ENCODE measurements around the gene DNAH5. TPM values are rescaled to one million over a fixed set of nuclear protein-coding genes. Genes with fewer than 3 reads are reported as not detected.

Gene DNAH5
- total and polyA plus RNA-seq, 2 donors (not counting 1 experiment from before 2014, with no cell fraction given), result not detected

GRCh38 chr5:13910201-13910600 lies 34.3 kb downstream of the DNAH5 start:
- Histone ChIP-seq H3K27me3 (replicated peaks in 1 of 4; ENCODE audit: control extremely low read depth in 1 of 4, control insufficient read depth in 3 of 4, insufficient read depth in 4 of 4, low read length in 3 of 4) (no peaks in the 10 kb centered on the region), H3K4me3 (ENCODE audit: control extremely low read depth in 1 of 5, extremely low read depth in 1 of 5, insufficient read depth in 1 of 5, low read depth in 2 of 5, low read length in 4 of 5) (no peak overlapping the region), H3K4me2 (replicated peaks; ENCODE audit: low read depth, low read length, poor library complexity, severe bottlenecking) (no peak overlapping the region), H2AFZ (ENCODE audit: insufficient read depth, low read depth, low read length, poor library complexity, severe bottlenecking) (no peak overlapping the region), H4K20me1 (ENCODE audit: control insufficient read depth, insufficient read depth, low read length, poor library complexity, severe bottlenecking) (no peaks in the 10 kb centered on the region), H3K4me1 (ENCODE audit: control insufficient read depth in 2 of 2, insufficient read depth in 2 of 2, low read length in 2 of 2) (no peaks in the 10 kb centered on the region), H3K9me3 (ENCODE audit: control extremely low read depth in 1 of 3, control insufficient read depth in 2 of 3, insufficient read depth in 1 of 3, low read length in 2 of 3) (no peaks in the 10 kb centered on the region), H3K27ac (ENCODE audit: low read length in 2 of 2) (no peak overlapping the region), H3K36me3 (replicated peaks in 1 of 2; ENCODE audit: control extremely low read depth in 1 of 2, control insufficient read depth in 1 of 2, extremely low read depth in 1 of 2, insufficient read depth in 2 of 2, low read length in 1 of 2) (no peaks in the 10 kb centered on the region), H3K9ac (ENCODE audit: low read length) (no peak overlapping the region), H3K79me2 (ENCODE audit: control insufficient read depth, insufficient read depth, low read length) (no peaks in the 10 kb centered on the region)
- no peak overlapping the region for H3K27ac Mint-ChIP-seq
- intact Hi-C loops (cut with micrococcal nuclease), result no loop called here
- ATAC-seq (ENCODE audit: low read depth) (no peak), DNase-seq (no peak)
- H3K9me3 Mint-ChIP-seq (ENCODE audit: insufficient read depth), result no peaks in the 10 kb centered on the region
- CTCF ChIA-PET, result no interaction called here
- no peaks in the 10 kb centered on the region for H3K4me1 Mint-ChIP-seq
- WGBS (ENCODE audit: insufficient coverage), result 100% methylated on average over 1 of the region's 2 CpGs
- no peak overlapping the region for H3K4me3 Mint-ChIP-seq
- no peak for TF ChIP-seq CTCF (IDR thresholded peaks at IDR 0.05)
- no peak for TF ChIP-seq EZH2 (IDR thresholded peaks at IDR 0.05; ENCODE audit: borderline replicate concordance, insufficient read depth, low read depth, low read length, poor library complexity, severe bottlenecking)
- H3K27me3 Mint-ChIP-seq, result no peaks in the 10 kb centered on the region
- POLR2A ChIA-PET, result no interaction called here

DNA sequence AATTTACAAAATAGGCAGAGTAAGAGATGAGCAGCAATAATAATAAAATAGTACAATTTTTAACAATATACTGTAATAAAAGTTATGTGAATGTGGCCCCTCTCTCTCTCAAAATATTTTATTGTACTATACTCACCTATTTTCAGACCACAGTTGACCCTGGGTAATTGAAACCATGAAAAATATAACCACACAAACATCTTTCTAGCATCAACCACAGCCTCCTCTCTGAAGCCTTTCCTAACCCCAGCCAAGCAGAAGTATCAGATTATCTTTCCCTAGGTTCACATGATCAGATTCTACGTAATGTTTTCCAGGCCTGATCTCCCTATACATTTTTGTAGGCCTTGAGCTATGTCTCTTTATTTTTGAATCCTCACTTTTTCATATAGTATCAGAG lies 35.2 kb downstream of the DNAH5 start:
- Mint-ChIP-seq H3K4me3 (no peak overlapping the region), H3K9me3 (ENCODE audit: insufficient read depth) (no peaks in the 10 kb centered on the region), H3K27ac (no peak overlapping the region), H3K4me1 (no peaks in the 10 kb centered on the region), H3K27me3 (no peaks in the 10 kb centered on the region)
- intact Hi-C loops (cut with micrococcal nuclease), result no loop called here
- no peaks in the 10 kb centered on the region for H3K79me2 ChIP-seq (ENCODE audit: control insufficient read depth, insufficient read depth, low read length)
- TF ChIP-seq CTCF (IDR thresholded peaks at IDR 0.05) (no peak), EZH2 (IDR thresholded peaks at IDR 0.05; ENCODE audit: borderline replicate concordance, insufficient read depth, low read depth, low read length, poor library complexity, severe bottlenecking) (no peak)
- H3K27me3 ChIP-seq (replicated peaks in 1 of 4; ENCODE audit: control extremely low read depth in 1 of 4, control insufficient read depth in 3 of 4, insufficient read depth in 4 of 4, low read length in 3 of 4), result no peaks in the 10 kb centered on the region
- H3K27ac ChIP-seq (ENCODE audit: low read length in 2 of 2), result no peak overlapping the region
- H3K4me1 ChIP-seq (ENCODE audit: control insufficient read depth in 2 of 2, insufficient read depth in 2 of 2, low read length in 2 of 2), result no peaks in the 10 kb centered on the region
- ATAC-seq (ENCODE audit: low read depth) (no peak), DNase-seq (no peak)
- H3K9ac ChIP-seq (ENCODE audit: low read length), result no peak overlapping the region
- H3K36me3 ChIP-seq (replicated peaks in 1 of 2; ENCODE audit: control extremely low read depth in 1 of 2, control insufficient read depth in 1 of 2, extremely low read depth in 1 of 2, insufficient read depth in 2 of 2, low read length in 1 of 2), result no peaks in the 10 kb centered on the region
- H3K4me2 ChIP-seq (replicated peaks; ENCODE audit: low read depth, low read length, poor library complexity, severe bottlenecking), result no peak overlapping the region
- no CpG with 5 or more reads among the region's 1 CpG for WGBS (ENCODE audit: insufficient coverage)
- no peaks in the 10 kb centered on the region for H4K20me1 ChIP-seq (ENCODE audit: control insufficient read depth, insufficient read depth, low read length, poor library complexity, severe bottlenecking)
- ChIA-PET POLR2A (no interaction called here), CTCF (no interaction called here)
- no peaks in the 10 kb centered on the region for H3K9me3 ChIP-seq (ENCODE audit: control extremely low read depth in 1 of 3, control insufficient read depth in 2 of 3, insufficient read depth in 1 of 3, low read length in 2 of 3)
- no peak overlapping the region for H2AFZ ChIP-seq (ENCODE audit: insufficient read depth, low read depth, low read length, poor library complexity, severe bottlenecking)
- no peak overlapping the region for H3K4me3 ChIP-seq (ENCODE audit: control extremely low read depth in 1 of 5, extremely low read depth in 1 of 5, insufficient read depth in 1 of 5, low read depth in 2 of 5, low read length in 4 of 5)
